Kidney glomerular epithelial cell (primary cell): ENCODE results near the gene INHBC.
"Not testable (repeated sequence)": the region's sequence is repeated elsewhere in the genome, so short reads cannot be mapped to it uniquely, and the experiment has no call there.

Experiments
- DNase-seq: peaks from one replicate; lab custom pipeline; 2025; lab: John Stamatoyannopoulos, UW

Gene INHBC

DNA sequence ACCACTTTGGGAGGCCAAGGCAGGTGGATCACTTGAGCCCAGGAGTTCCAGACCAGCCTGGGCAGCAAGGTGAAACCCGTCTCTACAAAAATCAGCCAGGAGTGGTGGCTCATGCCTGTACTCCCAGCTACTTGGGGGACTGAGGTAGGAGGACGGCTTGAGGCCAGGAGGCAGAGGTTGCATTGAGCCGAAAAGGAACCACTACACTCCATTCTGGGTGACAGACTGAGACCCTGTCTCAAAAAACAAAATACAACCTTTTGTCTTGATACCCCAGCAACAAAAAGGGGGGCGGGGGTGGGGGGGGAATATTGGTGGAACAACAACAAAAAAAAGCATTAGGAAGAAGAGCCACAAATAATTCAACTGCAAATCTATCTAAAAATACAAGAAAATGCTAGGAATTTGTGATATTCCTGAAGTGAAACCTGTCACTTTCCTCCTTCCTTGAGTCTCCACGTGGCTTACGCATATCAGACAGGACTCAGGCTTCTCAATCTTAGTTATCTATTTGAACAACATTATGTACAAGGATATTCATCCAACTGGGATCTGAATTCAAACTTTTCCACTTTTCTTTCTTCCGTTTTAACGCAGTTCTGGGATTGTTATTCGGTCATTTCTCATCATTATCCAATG, 5.0 kb upstream of the INHBC start:
- DNase-seq = no peak

DNA sequence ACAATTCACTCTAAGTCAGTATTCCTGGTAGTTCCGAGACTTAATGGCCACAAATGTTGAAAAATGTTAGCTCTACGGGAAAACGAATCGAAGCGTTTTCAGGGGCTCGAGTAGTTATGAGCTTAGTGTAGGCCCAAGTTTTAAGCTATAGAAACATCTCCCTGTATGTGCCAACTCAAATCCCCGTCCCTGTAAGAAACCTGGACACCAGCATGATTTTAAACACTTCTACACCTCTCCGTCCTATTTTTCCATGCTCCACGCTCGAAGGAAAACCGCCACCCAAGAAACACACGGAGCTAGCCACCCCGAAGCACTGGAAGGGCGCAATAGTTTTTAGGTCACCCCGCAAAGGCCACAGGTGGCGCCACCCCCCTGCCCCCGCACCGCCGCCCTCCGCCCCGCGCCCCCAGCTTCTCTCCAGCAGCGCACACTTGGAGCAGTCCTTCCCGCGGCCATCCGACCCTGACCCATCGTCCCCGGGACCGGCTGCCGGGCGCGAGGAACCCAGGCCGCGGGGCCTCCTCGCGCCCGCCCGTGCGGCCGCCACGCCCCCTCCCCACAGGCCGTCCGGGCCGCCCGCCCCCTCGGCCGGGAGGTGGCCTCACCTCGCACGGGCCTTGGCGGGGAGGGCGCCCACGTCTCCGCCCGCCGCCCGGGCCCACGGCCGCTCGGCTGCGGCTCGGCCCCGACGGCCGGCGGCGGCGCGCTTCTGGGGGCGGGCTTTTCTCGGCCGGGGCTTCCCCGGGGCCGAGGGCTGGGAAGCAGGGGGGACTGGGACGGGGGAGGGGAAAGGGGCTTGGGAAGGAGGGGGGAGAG, 4.3 kb upstream of the INHBC start:
- DNase-seq = no peak

DNA sequence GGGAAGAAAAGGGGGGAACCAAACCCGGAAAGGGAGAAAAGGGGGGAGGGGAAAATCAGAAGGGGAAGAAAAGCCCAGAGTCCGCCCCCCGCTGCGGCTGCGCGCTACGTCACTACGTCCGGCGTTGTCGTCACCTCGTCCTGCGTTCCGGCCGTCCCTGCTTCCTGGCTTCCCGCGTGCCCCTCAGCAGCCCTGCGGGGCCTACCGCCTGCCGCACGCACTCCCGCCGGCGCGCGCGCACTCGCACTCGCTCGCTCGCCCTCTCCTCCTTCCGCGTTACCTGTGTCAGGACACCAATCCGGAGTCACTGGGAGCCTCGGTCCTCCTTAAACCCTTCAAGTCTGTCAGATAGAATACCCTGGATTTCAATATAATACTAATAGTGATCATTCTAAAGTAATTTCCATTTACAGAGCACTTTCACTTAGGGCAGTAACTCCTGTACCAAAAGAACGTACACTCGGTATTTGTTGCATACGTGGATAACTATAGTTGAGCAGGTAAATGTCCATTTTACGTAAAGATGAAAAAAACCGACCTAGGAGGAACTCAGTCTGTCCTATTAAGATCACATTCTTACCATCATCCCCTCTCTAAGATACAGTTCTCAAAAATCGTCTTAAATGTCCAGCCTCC, 3.5 kb upstream of the INHBC start, which contains the start of gene R3HDM2:
Gene R3HDM2, minus strand, starts transcription at position 113 of the 636 bp plus-strand sequence. CDS start 120,615 bp downstream, outside the sequence.
- DNase-seq = peak; percentile 88

DNA sequence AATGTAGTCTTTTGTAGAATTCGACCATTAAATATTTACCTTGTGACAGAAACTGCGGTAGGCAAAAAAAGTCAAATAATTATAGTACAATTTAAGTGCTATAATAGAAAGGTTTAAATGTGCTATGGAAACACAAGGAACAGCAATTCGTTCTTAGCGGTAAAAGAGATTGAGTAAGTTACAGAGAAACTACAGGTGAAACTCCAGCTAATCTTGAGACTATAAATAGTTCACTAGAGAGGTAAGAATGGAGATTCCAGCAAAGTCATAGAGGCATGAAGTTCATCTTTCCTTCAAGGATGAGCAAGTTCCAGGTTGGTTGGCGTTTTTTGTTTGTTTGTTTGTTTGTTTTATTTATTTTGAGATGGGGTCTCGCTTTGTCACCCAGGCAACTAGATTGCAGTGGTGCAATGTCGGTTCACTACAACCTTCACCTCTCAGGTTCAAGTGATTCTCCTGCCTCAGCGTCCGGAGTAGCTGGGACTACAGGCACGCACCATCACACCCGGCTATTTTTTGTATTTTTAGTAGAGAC, 2.9 kb upstream of the INHBC start:
- no peak for DNase-seq

DNA sequence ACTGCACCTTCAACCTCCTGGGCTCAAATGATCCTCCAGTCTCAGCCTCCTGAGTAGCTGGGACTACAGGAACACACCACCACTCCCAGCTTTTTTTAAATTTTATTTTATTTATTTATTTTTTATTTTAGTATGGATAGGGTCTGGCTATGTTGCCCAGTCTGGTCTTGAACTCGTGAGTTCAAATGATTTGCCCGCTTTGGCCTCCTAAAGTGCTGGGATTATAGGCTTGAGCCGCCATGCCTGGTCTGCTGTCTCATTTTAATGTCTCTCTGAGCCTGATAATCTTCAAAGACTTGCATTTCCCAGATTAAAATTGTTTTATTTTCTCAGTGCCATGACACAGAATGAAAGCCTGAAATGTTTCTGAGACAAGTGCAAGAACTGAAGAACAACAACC, 1.2 kb upstream of the INHBC start:
- DNase-seq = no peak

DNA sequence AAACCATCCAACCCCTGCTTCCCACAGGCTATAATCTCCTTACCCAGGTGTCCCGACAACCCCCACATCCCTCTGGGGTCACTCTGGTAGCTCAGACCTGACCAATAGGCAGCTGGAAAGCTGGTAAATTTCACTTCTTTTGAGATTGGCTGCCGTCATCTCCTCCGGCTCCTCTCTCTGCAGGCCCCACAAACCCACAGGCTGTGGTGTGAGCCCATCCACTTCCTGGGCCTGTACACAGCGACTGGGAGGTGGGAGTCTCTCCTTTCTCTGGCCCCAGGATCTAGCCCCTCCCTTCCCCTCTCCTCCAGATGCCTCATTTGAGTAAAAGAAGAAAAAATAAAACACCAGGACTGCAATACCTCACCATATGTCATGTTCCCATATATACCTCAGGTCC, 709 bp downstream of the INHBC start:
- no peak for DNase-seq

DNA sequence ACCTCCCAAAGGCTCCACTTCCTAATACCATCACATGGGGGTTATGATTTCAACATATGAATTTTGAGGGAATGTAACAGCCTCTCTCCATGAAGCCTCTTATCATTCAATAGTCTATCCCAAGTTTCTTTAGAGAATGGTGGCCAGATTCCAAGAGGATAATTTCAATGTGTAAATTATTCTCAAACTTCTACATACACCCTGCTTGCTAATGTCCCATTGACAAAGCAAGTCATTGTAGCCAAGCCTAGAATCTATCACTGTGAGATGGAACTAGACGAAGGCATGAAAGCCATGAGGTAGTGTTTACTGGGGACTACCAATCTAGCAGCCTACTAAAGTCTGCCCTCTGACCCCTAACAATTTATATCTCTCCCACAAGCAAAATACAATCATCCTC, 3.8 kb downstream of the INHBC start:
- no peak for DNase-seq

DNA sequence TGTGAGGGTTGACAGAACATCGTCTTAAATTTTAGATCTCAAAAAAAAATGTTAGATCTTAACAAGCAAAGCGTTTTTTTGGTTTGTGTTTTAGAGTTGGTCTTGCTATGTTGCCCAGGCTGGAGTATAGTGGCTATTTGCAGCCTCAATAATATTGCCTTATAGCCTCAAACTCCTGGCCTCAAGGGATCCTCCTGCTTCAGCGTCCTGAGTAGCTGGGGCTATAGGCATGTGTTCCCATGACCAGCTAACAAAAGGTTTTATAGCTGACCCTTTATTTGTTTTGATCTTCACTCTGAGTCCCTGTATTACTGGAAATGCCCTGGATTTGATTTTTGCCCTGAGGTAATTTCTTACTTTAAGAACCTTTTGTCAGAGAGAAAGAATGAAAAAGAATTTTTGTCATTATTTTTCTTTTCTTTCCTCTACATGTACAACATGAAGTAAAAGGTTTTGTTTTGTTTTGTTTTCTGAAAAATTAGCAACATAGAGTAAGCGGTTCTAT, 5.2 kb downstream of the INHBC start:
- no peak for DNase-seq

DNA sequence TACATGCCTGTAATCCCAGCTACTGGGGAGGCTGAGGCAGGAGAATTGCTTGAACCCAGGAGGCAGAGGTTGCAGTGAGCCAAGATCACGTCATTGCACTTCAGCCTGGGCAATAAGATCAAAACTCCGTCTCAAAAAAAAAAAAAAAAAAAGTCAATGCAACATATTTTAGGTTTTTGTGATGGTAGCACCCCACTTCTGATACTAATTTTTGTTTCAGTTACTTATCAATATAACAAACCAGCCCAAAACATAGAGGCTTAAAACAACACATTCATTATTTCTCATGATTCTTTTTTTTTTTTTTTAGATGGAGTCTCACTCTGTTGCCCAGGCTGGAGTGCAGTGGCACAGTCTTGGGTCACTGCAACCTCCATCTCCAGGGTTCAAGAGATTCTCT, 6.8 kb downstream of the INHBC start:
- not testable (repeated sequence) for DNase-seq

DNA sequence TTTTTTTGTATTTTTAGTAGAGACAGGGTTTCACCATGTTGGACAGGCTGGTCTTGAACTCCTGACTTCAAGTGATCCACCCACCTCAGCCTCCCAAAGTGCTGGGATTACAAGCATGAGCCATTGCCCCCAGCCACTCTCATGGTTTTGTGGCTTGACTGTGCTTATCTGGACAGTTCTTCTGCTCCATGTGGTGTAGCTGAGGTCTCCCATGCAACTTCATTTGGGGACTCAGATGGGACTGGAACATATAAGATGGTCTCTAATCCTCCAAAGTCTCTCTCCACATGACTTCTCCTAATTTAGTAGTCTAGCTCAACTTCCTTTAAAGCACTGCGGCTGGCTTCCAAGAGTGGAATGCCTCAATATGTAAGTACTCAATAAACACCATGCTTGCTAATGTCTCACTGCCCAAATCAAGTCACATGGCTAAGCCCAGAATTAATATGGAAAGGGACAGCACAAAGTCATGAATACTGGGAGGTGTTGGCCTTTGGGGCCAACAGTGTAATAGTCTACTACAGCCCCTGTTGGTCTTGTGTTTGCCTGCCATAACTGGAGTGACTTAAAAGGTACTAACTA, 7.4 kb downstream of the INHBC start:
- DNase-seq = no peak

DNA sequence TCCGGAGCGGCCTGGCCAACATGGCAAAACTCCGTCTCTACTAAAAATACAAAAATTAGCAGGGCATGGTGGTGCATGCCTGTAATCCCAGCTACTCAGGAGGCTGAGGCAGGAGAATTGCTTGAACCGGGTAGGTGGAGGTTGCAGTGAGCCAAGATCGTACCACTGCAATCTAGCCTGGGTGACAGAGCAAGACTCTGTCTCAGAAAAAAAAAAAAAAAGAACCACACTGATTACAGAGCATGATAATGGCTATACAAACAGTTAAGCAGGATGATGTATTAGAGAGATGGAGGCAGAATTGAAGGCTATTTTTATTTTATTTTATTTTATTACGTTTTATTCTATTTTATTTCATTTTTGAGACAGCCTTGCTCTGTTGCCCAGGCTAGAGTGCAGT, 9.8 kb downstream of the INHBC start:
- not testable (repeated sequence) for DNase-seq

DNA sequence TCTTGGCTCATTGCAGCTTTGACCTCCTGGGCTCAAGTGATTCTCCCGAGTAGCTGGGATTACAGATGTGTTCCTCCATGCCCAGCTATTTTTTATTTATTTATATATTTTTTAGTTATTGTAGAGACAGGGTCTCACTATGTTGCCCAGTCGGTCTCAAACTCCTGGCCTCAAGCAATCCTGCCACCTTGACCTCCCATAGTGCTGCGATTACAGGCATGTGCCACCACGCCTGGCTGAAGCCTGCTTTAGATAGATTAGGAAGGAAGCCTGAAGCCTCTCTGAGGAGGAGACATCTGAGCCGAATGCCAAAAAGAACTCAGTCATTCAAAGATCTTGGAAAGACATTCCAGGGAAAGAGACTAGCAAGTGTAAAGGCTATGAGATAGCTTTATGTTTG, 10.2 kb downstream of the INHBC start:
- no peak for DNase-seq

DNA sequence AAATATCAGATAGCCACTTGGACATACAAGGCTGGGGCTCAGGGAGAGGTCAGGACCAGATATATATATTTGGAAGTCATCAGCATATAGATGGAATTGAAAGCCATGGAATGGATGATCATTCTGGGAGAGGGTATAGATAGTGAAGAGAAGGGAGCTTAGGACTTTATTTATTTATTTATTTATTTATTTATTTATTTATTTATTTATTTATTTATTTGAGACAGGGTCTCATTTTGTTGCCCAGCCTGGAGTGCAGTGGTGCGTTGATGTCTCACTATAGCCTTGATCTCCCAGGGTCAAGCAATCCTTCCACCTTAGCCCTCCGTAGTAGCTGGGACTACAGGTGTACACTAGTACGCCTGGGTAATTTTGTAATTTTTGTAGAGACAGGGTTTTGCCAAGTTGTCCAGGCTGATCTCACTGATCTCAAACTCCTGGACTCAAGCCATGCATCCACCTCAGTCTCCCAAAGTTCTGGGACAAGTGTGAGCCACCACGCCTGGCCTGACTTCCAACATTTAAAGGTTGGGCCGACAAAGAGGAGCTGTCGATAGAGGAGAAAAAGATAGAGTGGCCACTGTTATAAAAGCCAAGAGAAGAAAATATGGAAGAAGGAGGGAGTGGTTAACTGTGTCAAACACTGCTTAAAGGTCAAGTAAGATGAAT, 11.8 kb downstream of the INHBC start:
- no peak for DNase-seq

DNA sequence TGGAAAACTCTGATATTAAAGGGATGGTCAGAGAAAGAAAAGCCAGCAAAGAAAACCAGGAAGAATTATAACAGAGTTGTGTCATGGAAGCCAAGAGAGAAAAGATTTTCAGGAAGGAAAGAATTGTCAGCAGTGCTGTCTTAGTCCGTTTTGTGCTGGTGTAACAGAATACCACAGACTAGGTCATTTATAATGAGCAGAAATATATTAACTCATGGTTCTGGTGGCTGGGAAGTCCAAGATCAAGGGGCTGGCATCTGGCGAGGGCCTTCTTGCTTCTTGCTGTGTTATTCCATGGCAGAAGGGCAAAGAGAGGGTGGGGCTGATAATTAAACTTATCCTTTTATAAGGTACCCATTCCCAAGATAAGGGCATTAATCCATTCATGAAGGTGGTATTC, 14.1 kb downstream of the INHBC start:
- DNase-seq = no peak

DNA sequence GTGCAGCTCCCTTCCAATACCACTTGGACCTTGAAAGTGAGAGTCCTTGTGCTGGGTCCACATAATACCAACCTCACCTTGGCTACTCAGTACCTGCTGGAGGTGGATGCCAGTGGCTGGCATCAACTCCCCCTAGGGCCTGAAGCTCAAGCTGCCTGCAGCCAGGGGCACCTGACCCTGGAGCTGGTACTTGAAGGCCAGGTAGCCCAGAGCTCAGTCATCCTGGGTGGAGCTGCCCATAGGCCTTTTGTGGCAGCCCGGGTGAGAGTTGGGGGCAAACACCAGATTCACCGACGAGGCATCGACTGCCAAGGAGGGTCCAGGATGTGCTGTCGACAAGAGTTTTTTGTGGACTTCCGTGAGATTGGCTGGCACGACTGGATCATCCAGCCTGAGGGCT, 14.8 kb downstream of the INHBC start:
- DNase-seq = no peak

DNA sequence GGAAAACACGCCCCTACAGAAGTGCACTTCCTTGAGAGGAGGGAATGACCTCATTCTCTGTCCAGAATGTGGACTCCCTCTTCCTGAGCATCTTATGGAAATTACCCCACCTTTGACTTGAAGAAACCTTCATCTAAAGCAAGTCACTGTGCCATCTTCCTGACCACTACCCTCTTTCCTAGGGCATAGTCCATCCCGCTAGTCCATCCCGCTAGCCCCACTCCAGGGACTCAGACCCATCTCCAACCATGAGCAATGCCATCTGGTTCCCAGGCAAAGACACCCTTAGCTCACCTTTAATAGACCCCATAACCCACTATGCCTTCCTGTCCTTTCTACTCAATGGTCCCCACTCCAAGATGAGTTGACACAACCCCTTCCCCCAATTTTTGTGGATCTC, 15.5 kb downstream of the INHBC start:
- DNase-seq = no peak

DNA sequence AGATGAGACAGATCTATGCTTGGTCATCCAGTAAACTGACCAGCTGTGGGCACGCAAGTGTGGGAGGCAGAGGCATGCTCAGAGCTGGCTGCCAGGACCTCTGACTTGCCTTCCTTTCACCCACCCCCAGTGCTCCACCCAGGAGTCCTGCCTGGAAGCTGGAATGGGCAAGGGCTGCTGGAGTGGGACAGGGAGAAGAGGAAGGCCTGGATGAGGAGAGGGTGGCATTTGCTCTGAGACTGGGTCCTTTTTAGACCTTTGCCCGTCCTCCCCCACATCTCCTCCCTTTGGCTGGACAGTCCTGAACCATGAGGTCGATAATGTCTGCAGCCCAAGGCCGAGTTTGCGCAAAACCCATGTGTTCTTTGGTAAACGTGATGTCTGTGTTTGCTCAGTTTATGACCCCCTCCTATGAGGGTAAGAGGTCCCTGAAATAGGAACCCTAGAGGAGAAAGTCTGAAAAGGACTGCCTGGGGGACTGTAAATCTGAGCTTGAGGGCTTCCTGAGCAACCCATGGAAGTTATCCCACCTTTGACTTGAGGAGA, 16.7 kb downstream of the INHBC start:
- DNase-seq = no peak

DNA sequence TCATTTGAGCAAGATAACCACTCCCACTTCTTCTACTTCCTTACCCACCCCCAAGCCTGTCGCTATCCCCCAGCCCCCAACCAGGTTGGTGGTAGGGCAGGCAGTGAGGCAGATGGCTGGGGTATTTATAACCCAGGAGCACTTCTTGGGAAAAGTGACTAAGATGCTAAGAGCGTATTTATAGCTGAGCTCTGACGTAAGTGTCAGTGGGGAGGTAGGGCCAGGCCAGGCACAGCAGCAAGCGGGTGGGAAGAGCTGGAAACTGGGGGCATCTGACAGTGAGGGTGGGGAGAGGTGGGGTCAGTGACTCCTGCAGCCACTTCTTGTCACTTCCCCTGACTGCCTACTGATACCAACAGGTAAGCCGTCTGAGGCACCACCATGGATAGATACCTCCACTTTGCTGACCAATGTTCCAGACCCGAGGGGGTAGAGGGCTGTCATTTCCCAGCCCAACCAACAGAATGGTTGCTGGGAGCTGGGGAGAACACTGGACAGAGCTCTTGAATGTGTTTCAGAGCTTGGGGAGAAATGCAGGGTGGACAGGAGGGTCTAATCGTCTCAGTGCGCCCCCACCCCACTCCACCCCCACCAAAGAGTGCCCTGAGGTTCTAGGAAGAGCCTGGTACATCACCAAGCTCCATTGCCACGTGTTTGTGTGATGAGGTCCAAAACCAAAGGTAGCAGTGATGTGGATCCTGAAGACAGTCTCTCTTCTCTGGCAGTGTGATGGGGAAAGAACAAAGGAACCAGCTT, 17.8 kb downstream of the INHBC start:
- no peak for DNase-seq

DNA sequence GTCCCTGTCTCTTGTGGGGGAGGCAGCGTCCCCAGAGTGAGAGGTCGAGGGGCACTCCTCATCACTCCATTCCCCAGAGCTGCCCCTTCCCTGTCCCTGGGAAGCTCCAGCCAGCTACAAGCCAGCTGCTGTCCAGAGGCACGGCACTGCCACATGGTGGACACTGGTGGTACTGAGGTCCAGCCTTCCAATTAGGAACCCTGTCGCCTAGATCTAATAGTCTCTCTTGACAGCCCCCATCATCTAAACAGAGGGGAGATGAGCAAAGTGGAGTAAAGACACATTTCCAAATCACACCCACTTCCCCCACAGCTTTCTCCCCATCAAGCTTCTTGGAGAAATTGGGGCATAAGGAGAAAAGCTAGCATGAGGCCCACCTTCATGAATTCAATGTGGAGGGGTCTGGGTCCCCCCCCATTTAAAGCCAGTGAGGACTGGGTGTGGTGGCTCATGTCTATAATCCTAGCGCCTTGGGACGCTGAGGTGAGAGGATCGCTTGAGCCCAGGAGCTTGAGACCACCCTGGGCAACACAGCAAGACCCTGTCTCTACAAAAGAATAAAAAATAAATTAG, 18.4 kb downstream of the INHBC start:
- DNase-seq = peak; percentile 54

DNA sequence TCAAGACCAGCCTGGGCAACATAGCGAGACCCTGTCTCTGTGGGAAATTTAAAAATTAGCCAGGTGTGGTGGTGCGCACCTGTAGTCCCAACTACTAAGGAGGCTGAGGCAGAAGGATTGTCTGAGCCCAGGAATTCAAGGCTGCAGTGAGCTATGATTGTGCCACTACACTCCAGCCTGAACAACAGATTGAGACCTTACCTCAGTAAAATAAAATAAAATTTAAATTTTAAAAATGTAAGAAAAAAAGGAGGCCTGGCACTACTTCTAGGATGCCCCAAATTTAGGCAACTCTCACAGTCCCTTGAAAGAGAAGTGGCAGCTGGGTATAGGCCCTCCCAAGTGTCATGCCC, 19.6 kb downstream of the INHBC start:
- no peak for DNase-seq
